K562 (cell line): ENCODE data around the gene CYP46A1. TPM values are rescaled to one million over a fixed set of nuclear protein-coding genes. Genes with fewer than 3 reads are reported as not detected.

Experiments
- ADNP ChIP-seq: fragments of 200-800 bp; sonication (Bioruptor generic); IDR thresholded peaks from 2 replicates; pipeline ENCODE4 v1.6.1; 2016; ENCODE audit warnings: missing genetic modification characterization, missing compliant biosample characterization
- CBX5 ChIP-seq: IDR thresholded peaks from 2 replicates; pipeline ENCODE4 v1.6.1; 2014; ENCODE audit warnings: low read depth, borderline replicate concordance
- COPS2 ChIP-seq: fragments of 450-650 bp; conservative IDR thresholded peaks from 2 replicates; pipeline ENCODE4 v1.6.1; 2016; ENCODE audit warnings: mild to moderate bottlenecking, moderate library complexity
- CTBP1 ChIP-seq: fragments of 450-650 bp; IDR thresholded peaks from 2 replicates; pipeline ENCODE4 v1.6.1; 2016; ENCODE audit warnings: borderline replicate concordance
- E2F1 ChIP-seq: sonication (generic); formaldehyde crosslinking; IDR thresholded peaks from 2 replicates; pipeline ENCODE4 v1.8.1; 2023; ENCODE audit warnings: mild to moderate bottlenecking, missing genetic modification reagents, moderate library complexity
- HMG20A ChIP-seq: fragments of 450-650 bp; formaldehyde crosslinking; conservative IDR thresholded peaks from 2 replicates; pipeline ENCODE4 v1.4.0; 2020; ENCODE audit warnings: mild to moderate bottlenecking, mixed read lengths
- MXI1 ChIP-seq: IDR thresholded peaks from 2 replicates; pipeline ENCODE4 v1.6.1; 2011; ENCODE audit warnings: low read depth, mild to moderate bottlenecking, improper control_type of control experiment, low read length
- NEUROD1 ChIP-seq: fragments of 150-350 bp; IDR thresholded peaks from 2 replicates; pipeline ENCODE4 v1.6.1; 2014; ENCODE audit warnings: borderline replicate concordance, low read length, low read depth; ENCODE audit not compliant: partially characterized antibody
- NRF1 ChIP-seq, 2 experiments: fragments of 450-650 bp; IDR thresholded peaks in 1 of 2; conservative IDR thresholded peaks in 1 of 2; 2 replicates each; pipeline ENCODE4 v1.6.1; 2014; ENCODE audit warnings: mild to moderate bottlenecking in 2 of 2
- PRMT5 ChIP-seq: sonication (generic); formaldehyde crosslinking; IDR thresholded peaks from 2 replicates; pipeline ENCODE4 v1.5.0; 2020; ENCODE audit warnings: missing genetic modification reagents
- TEAD1 ChIP-seq, 2 experiments: fragments of 450-650 bp in 1 of 2; sonication (generic) in 1 of 2; formaldehyde crosslinking; IDR thresholded peaks; 2 replicates each; pipeline versions ENCODE4 v1.4.0 to v1.8.0; 2020 to 2022; ENCODE audit warnings: mild to moderate bottlenecking in 2 of 2, missing genetic modification reagents in 1 of 2
- ZNF561 ChIP-seq: fragments of 450-650 bp; formaldehyde crosslinking; conservative IDR thresholded peaks from 2 replicates; pipeline ENCODE4 v1.4.0; 2020; ENCODE audit warnings: mild to moderate bottlenecking, moderate library complexity
- ZNF589 ChIP-seq: fragments of 200-800 bp; sonication (Bioruptor generic); IDR thresholded peaks from 2 replicates; pipeline ENCODE4 v1.6.1; 2016; ENCODE audit warnings: low read depth, missing genetic modification characterization, missing compliant biosample characterization
- ZNF76 ChIP-seq: fragments of 250-450 bp; sonication (Bioruptor Pico); IDR thresholded peaks from 2 replicates; pipeline ENCODE4 v1.4.0; 2020; ENCODE audit warnings: mild to moderate bottlenecking, moderate library complexity, borderline replicate concordance
- polyA plus RNA-seq, 8 experiments: library from polyadenylated mRNA; depleted of rRNA in 4 of 8; stranded (reverse) in 5 of 8; unstranded in 3 of 8; fragments of >200 nt; fragmentation: Nextera tagmentation in 2 of 8; fragmentation: Illumina TruSeq in 1 of 8; extraction: Ambion mirVana in 2 of 8; extraction: Trizol in 1 of 8; gene quantifications; 2 replicates each; pipeline versions ENCODE4 v1.2.1 to v1.2.3, GENCODE V29; 2011 to 2014; ENCODE audit warnings: inconsistent platforms in 1 of 8, missing spikeins in 1 of 8
- total RNA-seq, 7 experiments: library from RNA; depleted of rRNA in 6 of 7; stranded (reverse); fragments of >200 nt in 6 of 7; fragmentation: Illumina TruSeq in 2 of 7; extraction: Trizol in 2 of 7; gene quantifications; 2 replicates each; pipeline versions ENCODE4 v1.2.1 to v1.2.3, GENCODE V29; 2011 to 2021; ENCODE audit warnings: low replicate concordance in 1 of 7
- TF ChIP-seq, protein P1 (sequence below): sonication (generic); IDR thresholded peaks from 2 replicates; pipeline ENCODE4 v1.6.1; 2016
- TF ChIP-seq, protein P2 (sequence below): fragments of 250-450 bp; sonication (Bioruptor Pico); IDR thresholded peaks from 2 replicates; pipeline ENCODE4 v1.8.0; 2021; ENCODE audit warnings: borderline replicate concordance, mild to moderate bottlenecking, moderate library complexity; ENCODE audit not compliant: poor library complexity, severe bottlenecking
- TF ChIP-seq, protein P3 (sequence below): fragments of 450-650 bp; conservative IDR thresholded peaks from 2 replicates; pipeline ENCODE4 v1.6.1; 2016; ENCODE audit warnings: missing genetic modification characterization, low read depth, mild to moderate bottlenecking, missing compliant biosample characterization, moderate library complexity
- TF ChIP-seq, protein P4 (sequence below): fragments of 450-650 bp; IDR thresholded peaks from 2 replicates; pipeline ENCODE4 v1.6.1; 2016; ENCODE audit warnings: antibody characterized with exemption

The CYP46A1 gene
- total and polyA plus RNA-seq, 9 of the 15 experiments (the other 6 are each of a cell fraction or from before 2014, with no cell fraction given): not detected

DNA sequence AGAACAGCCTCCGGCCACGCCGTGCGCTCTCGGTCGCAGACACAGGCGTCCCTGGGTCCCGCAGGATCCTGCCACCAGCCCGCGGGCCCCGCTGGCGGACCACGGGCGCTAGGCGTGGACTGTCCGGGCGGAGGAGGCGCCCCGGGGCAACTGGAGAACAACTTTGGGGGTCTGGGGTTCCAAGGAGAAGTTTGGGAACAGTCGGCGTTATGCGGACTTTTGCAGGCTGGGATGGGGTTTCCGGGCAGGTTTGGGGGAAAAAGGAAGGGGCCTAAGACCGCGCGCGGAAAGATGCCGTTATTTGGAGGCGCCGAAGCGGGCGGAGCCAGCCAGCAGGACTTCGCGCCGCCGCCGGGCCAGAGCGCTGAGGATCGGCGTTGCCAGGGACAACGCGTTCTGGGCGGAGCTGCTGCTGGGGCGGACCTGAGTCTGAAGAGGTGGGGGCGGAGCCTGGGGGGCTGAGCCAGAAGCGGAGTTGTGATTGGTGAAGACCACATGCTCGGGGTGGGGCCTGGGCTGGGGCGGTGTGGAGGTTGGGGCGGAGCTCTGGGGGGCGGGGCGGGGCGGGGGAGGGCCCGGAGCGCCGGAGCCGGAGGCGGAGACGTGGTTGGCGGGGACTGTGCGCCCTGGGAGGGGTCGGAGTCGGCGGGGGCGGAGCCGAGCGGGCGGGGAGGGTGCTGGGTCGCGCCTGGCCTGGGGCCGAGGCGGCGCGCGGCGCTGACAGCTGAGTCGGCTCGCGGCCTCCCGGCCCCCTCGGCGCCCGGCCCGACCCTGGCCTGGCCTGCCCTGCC, at the start of gene CYP46A1 (continued):
- TF ChIP-seq, protein P1, sequence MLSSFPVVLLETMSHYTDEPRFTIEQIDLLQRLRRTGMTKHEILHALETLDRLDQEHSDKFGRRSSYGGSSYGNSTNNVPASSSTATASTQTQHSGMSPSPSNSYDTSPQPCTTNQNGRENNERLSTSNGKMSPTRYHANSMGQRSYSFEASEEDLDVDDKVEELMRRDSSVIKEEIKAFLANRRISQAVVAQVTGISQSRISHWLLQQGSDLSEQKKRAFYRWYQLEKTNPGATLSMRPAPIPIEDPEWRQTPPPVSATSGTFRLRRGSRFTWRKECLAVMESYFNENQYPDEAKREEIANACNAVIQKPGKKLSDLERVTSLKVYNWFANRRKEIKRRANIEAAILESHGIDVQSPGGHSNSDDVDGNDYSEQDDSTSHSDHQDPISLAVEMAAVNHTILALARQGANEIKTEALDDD: no peak
- TF ChIP-seq, protein P2, sequence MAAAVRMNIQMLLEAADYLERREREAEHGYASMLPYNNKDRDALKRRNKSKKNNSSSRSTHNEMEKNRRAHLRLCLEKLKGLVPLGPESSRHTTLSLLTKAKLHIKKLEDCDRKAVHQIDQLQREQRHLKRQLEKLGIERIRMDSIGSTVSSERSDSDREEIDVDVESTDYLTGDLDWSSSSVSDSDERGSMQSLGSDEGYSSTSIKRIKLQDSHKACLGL (CRISPR knock-in tag): no peak
- TF ChIP-seq NRF1 (conservative IDR thresholded peaks at IDR 0.05 in 1 of 2, IDR thresholded peaks at IDR 0.05 in 1 of 2): peak; percentile 77 to 79
- TF ChIP-seq, protein P3, sequence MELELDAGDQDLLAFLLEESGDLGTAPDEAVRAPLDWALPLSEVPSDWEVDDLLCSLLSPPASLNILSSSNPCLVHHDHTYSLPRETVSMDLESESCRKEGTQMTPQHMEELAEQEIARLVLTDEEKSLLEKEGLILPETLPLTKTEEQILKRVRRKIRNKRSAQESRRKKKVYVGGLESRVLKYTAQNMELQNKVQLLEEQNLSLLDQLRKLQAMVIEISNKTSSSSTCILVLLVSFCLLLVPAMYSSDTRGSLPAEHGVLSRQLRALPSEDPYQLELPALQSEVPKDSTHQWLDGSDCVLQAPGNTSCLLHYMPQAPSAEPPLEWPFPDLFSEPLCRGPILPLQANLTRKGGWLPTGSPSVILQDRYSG (tag): no peak
- no peak for TF ChIP-seq TEAD1 (CRISPR knock-in tag; IDR thresholded peaks at IDR 0.05)
- TF ChIP-seq COPS2: no peak
- no peak for TF ChIP-seq ADNP (tag)
- no peak for TF ChIP-seq ZNF589 (CRISPR knock-in tag)
- TF ChIP-seq ZNF561 (CRISPR knock-in tag): no peak
- no peak for TF ChIP-seq MXI1
- no peak for TF ChIP-seq NEUROD1
- no peak for TF ChIP-seq HMG20A
- TF ChIP-seq, protein P4, sequence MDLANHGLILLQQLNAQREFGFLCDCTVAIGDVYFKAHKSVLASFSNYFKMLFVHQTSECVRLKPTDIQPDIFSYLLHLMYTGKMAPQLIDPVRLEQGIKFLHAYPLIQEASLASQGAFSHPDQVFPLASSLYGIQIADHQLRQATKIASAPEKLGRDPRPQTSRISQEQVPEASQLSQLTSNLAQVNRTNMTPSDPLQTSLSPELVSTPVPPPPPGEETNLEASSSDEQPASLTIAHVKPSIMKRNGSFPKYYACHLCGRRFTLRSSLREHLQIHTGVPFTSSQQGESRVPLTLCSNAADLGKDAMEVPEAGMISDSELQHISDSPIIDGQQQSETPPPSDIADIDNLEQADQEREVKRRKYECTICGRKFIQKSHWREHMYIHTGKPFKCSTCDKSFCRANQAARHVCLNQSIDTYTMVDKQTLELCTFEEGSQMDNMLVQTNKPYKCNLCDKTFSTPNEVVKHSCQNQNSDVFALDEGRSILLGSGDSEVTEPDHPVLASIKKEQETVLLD: no peak
- TF ChIP-seq E2F1 (CRISPR knock-in tag): no peak
- TF ChIP-seq CTBP1: peak; percentile 9; the same call in 1 of the 2 replicates
- no peak for TF ChIP-seq PRMT5
- no peak for TF ChIP-seq CBX5
- TF ChIP-seq ZNF76: no peak
